ENCODE data around the gene GRIK3. TPM values are rescaled to one million over a fixed set of nuclear protein-coding genes. Genes with fewer than 3 reads are reported as not detected.

GRIK3 gene
- total RNA-seq, 2 experiments from 2014 or later, result 16.3 to 55.0 TPM

- BruUV-seq (replicated peaks), result no TSS peak
- H3K36me3 ChIP-seq (ENCODE audit: insufficient read depth, low read length), result peaks cover 37% of the 10 kb centered on the region
- H3K4me3 ChIP-seq (ENCODE audit: low read depth, low read length, poor library complexity, severe bottlenecking), result no peak overlapping the region
- POLR2A ChIA-PET, result interaction anchor here (1.2 kb wide), 1 partner anchor 71 kb away, joined by 3 read pairs; no protein-coding TSS in a partner anchor
- DNase-seq (ENCODE audit: low spot score), result no peak
- H3K9me2 ChIP-seq (ENCODE audit: insufficient read depth, low read length), result no peaks in the 10 kb centered on the region
- H4K20me1 ChIP-seq (ENCODE audit: insufficient read depth, low read length), result no peaks in the 10 kb centered on the region
- H3K79me2 ChIP-seq (ENCODE audit: insufficient read depth, low read depth, low read length), result peaks cover 6% of the 10 kb centered on the region; the same call in 1 of the 2 replicates
- intact Hi-C loops (cut with micrococcal nuclease; ENCODE audit: unreplicated experiment), result loop anchor here (10.0 kb wide), 2 partner anchors 177 to 403 kb away; no protein-coding TSS in a partner anchor
- no peak for TF ChIP-seq CTCF (conservative IDR thresholded peaks at IDR 0.05; ENCODE audit: low read length)
- TF ChIP-seq EZH2phosphoT487 (IDR thresholded peaks at IDR 0.05; ENCODE audit: borderline replicate concordance, low read depth, low read length), result no peak
- CTCF ChIA-PET (ENCODE audit: unreplicated experiment), result no interaction called here
- no peak overlapping the region for H2AFZ ChIP-seq (ENCODE audit: low read length)
- H3K9me3 ChIP-seq (ENCODE audit: low read length), result no peaks in the 10 kb centered on the region
- H3K27ac ChIP-seq (ENCODE audit: low read depth, low read length, poor library complexity, severe bottlenecking), result no peak overlapping the region
- peaks cover 46% of the 10 kb centered on the region for H3K4me1 ChIP-seq (ENCODE audit: insufficient read depth, low read length, poor library complexity, severe bottlenecking)
- H3K4me2 ChIP-seq (ENCODE audit: low read length), result no peak overlapping the region
These were observed 152.8 kb downstream of the GRIK3 start for GRCh38 chr1:36881541-36881940.

GRCh38 chr1:36881068-36881405 is 153.3 kb downstream of the GRIK3 start:
- Histone ChIP-seq H3K4me2 (ENCODE audit: low read length) (no peak overlapping the region), H2AFZ (ENCODE audit: low read length) (no peak overlapping the region), H3K4me1 (ENCODE audit: insufficient read depth, low read length, poor library complexity, severe bottlenecking) (peaks cover 41% of the 10 kb centered on the region), H3K79me2 (ENCODE audit: insufficient read depth, low read depth, low read length) (peaks cover 5% of the 10 kb centered on the region; the same call in 1 of the 2 replicates), H3K36me3 (ENCODE audit: insufficient read depth, low read length) (peaks cover 37% of the 10 kb centered on the region), H4K20me1 (ENCODE audit: insufficient read depth, low read length) (no peaks in the 10 kb centered on the region), H3K9me2 (ENCODE audit: insufficient read depth, low read length) (no peaks in the 10 kb centered on the region), H3K4me3 (ENCODE audit: low read depth, low read length, poor library complexity, severe bottlenecking) (no peak overlapping the region), H3K9me3 (ENCODE audit: low read length) (no peaks in the 10 kb centered on the region), H3K27ac (ENCODE audit: low read depth, low read length, poor library complexity, severe bottlenecking) (no peak overlapping the region)
- no TSS peak for BruUV-seq (replicated peaks)
- intact Hi-C loops (cut with micrococcal nuclease; ENCODE audit: unreplicated experiment), result loop anchor here (10.0 kb wide), 2 partner anchors 176 to 404 kb away; no protein-coding TSS in a partner anchor
- ChIA-PET CTCF (ENCODE audit: unreplicated experiment) (no interaction called here), POLR2A (no interaction called here)
- TF ChIP-seq CTCF (conservative IDR thresholded peaks at IDR 0.05; ENCODE audit: low read length) (no peak), EZH2phosphoT487 (IDR thresholded peaks at IDR 0.05; ENCODE audit: borderline replicate concordance, low read depth, low read length) (no peak)
- no peak for DNase-seq (ENCODE audit: low spot score)

GRCh38 chr1:36880155-36881067 is 153.9 kb downstream of the GRIK3 start:
- Histone ChIP-seq H4K20me1 (ENCODE audit: insufficient read depth, low read length) (no peaks in the 10 kb centered on the region), H3K4me1 (ENCODE audit: insufficient read depth, low read length, poor library complexity, severe bottlenecking) (peaks cover 35% of the 10 kb centered on the region), H3K4me2 (ENCODE audit: low read length) (no peak overlapping the region), H3K27ac (ENCODE audit: low read depth, low read length, poor library complexity, severe bottlenecking) (no peak overlapping the region), H3K9me3 (ENCODE audit: low read length) (no peaks in the 10 kb centered on the region), H3K4me3 (ENCODE audit: low read depth, low read length, poor library complexity, severe bottlenecking) (no peak overlapping the region), H2AFZ (ENCODE audit: low read length) (no peak overlapping the region), H3K36me3 (ENCODE audit: insufficient read depth, low read length) (peaks cover 36% of the 10 kb centered on the region), H3K79me2 (ENCODE audit: insufficient read depth, low read depth, low read length) (no peaks in the 10 kb centered on the region), H3K9me2 (ENCODE audit: insufficient read depth, low read length) (no peaks in the 10 kb centered on the region)
- DNase-seq (ENCODE audit: low spot score), result no peak
- intact Hi-C loops (cut with micrococcal nuclease; ENCODE audit: unreplicated experiment), result loop anchor here (10.0 kb wide), 2 partner anchors 176 to 404 kb away; no protein-coding TSS in a partner anchor
- CTCF ChIA-PET (ENCODE audit: unreplicated experiment), result no interaction called here
- no TSS peak for BruUV-seq (replicated peaks)
- TF ChIP-seq CTCF (conservative IDR thresholded peaks at IDR 0.05; ENCODE audit: low read length) (no peak), EZH2phosphoT487 (IDR thresholded peaks at IDR 0.05; ENCODE audit: borderline replicate concordance, low read depth, low read length) (no peak)
- POLR2A ChIA-PET, result no interaction called here

Data from OCI-LY7 (cell line).